ENCODE measurements around the gene INPPL1. TPM values are rescaled to one million over a fixed set of nuclear protein-coding genes. Genes with fewer than 3 reads are reported as not detected.
"Not testable (repeated sequence)": the region's sequence is repeated elsewhere in the genome, so short reads cannot be mapped to it uniquely, and the experiment has no call there.

INPPL1 gene
- total and polyA plus RNA-seq, 2 experiments from 2014 or later = 156 to 182 TPM

DNA sequence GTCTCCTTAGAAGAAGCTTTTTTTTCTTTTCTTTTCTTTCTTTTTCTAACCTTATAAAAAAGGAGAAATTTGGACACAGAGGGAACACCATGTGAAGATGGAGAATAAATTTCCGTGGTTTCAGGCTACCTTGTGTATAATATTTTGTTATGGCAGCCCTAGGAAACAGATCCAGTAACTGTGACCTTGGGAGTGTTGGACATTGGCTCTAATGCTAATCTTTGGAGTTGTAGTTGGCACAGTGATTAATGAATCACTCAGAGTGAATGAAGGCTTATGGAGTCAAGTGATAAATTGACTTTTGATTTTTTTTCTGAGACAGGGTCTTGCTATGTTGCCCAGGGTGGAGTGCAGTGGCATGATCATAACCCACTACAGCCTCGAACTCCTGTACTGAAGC, 34.9 kb downstream of the INPPL1 start:
- no peaks in the 10 kb centered on the region for H3K27me3 ChIP-seq
- no peaks in the 10 kb centered on the region for H3K4me1 ChIP-seq (ENCODE audit: low read depth)
- TF ChIP-seq, protein P1, sequence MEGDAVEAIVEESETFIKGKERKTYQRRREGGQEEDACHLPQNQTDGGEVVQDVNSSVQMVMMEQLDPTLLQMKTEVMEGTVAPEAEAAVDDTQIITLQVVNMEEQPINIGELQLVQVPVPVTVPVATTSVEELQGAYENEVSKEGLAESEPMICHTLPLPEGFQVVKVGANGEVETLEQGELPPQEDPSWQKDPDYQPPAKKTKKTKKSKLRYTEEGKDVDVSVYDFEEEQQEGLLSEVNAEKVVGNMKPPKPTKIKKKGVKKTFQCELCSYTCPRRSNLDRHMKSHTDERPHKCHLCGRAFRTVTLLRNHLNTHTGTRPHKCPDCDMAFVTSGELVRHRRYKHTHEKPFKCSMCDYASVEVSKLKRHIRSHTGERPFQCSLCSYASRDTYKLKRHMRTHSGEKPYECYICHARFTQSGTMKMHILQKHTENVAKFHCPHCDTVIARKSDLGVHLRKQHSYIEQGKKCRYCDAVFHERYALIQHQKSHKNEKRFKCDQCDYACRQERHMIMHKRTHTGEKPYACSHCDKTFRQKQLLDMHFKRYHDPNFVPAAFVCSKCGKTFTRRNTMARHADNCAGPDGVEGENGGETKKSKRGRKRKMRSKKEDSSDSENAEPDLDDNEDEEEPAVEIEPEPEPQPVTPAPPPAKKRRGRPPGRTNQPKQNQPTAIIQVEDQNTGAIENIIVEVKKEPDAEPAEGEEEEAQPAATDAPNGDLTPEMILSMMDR (IDR thresholded peaks at IDR 0.05; ENCODE audit: low read depth, low read length) = no peak
- no peak overlapping the region for H3K27ac ChIP-seq
- H3K9me3 ChIP-seq (ENCODE audit: low read depth) = no peaks in the 10 kb centered on the region
- DNase-seq (ENCODE audit: low read depth in 1 of 2, low spot score in 1 of 2) = no peak
- H3K4me3 ChIP-seq = no peak overlapping the region
- no peaks in the 10 kb centered on the region for H3K36me3 ChIP-seq

DNA sequence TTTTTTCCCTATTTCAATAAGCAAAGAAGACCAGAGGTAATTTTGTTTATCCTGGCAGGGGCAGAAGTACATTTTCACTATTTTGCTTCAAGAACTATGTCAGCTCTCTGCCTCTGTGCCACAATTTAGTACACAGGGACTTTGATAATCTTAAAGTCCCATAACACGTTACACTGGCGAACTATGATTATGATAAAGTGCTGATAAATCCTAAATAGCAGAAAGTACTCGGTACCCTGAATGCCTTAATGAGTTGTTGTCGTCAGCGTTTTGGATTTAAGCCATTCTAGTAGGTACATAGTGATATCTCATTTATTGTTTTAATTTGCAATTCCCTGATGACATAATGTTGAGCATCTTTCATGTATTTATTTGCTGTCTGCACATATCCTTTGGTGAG, 36.0 kb downstream of the INPPL1 start:
- Histone ChIP-seq H3K36me3 (no peaks in the 10 kb centered on the region), H3K27ac (no peak overlapping the region), H3K4me1 (ENCODE audit: low read depth) (no peaks in the 10 kb centered on the region), H3K9me3 (ENCODE audit: low read depth) (no peaks in the 10 kb centered on the region), H3K27me3 (no peaks in the 10 kb centered on the region), H3K4me3 (no peak overlapping the region)
- no peak for DNase-seq (ENCODE audit: low read depth in 1 of 2, low spot score in 1 of 2)
- TF ChIP-seq, protein P1 (IDR thresholded peaks at IDR 0.05; ENCODE audit: low read depth, low read length) = no peak

DNA sequence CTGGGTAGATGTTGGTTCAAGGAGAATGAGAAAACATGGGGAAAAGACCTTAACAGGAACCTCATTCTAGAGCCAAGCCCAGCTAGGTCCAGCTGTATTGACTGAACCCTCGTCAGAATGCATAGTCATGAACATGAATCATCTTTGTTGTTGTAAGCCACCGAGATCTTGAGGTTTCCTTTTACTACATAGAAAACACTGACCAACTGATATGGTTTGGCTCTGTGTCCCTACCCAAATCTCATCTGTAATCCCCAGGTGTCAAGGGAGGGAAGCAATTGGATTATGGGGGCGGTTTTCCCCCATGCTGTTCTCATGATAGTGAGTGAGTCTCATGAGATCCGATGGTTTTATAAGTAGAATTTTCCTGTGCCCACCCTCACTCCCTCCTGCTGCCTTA, 38.8 kb downstream of the INPPL1 start:
- peak in 1 of 2 donors; percentile 44 for DNase-seq (ENCODE audit: low read depth in 1 of 2, low spot score in 1 of 2)
- no peaks in the 10 kb centered on the region for H3K9me3 ChIP-seq (ENCODE audit: low read depth)
- TF ChIP-seq, protein P1 (IDR thresholded peaks at IDR 0.05; ENCODE audit: low read depth, low read length) = no peak

DNA sequence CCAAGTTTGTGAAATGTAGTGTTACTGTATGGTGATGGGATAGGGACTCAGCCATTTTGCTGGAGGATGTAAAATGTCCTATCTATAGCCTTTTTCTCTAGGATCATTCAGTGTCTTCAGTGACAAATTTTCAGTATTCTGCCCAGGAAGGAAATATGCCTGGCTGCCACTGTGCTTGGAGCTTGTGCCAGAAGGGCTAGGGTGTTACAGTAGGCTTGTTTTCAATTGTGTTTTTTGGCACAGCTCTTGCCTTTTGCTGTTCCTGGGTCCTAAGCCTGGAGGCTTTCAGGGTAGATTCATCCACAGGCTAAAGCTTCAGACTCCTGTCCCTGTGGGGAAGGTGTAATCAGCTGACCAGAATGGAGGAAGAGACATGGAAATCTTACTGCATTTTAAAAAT, 41.4 kb downstream of the INPPL1 start:
- no peak overlapping the region for H3K4me3 ChIP-seq
- no peak for DNase-seq (ENCODE audit: low read depth in 1 of 2, low spot score in 1 of 2)
- H3K9me3 ChIP-seq (ENCODE audit: low read depth) = no peaks in the 10 kb centered on the region
- no peak overlapping the region for H3K27ac ChIP-seq
- H3K27me3 ChIP-seq = peaks cover 10% of the 10 kb centered on the region
- no peaks in the 10 kb centered on the region for H3K4me1 ChIP-seq (ENCODE audit: low read depth)
- no peaks in the 10 kb centered on the region for H3K36me3 ChIP-seq
- TF ChIP-seq, protein P1 (IDR thresholded peaks at IDR 0.05; ENCODE audit: low read depth, low read length) = no peak

More for the DNA sequence above, 38.8 kb downstream of the INPPL1 start:
- Histone ChIP-seq H3K4me1 (ENCODE audit: low read depth) (no peaks in the 10 kb centered on the region), H3K27me3 (no peaks in the 10 kb centered on the region), H3K36me3 (no peaks in the 10 kb centered on the region), H3K27ac (no peak overlapping the region), H3K4me3 (no peak overlapping the region)

DNA sequence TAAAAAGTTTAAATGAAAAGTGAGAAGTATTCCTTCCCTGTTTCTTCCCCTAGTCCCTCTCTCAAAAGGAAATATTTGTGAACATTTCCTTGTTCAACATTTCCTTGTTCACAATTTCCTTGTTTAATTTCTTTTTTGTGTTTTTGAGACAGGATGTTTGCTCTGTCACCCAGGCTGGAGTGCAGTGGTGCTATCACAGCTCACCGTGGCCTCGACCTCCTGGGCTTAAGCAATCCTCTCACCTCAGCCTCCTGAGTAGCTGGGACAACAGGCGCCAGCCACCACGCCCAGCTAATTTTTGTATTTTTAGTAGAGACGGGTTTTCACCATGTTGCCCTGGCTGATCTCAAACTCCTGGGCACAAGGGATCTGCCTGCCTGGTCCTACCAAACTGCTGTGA, 42.4 kb downstream of the INPPL1 start:
- H3K4me1 ChIP-seq (ENCODE audit: low read depth); H3K9me3 ChIP-seq (ENCODE audit: low read depth); H3K4me3 ChIP-seq; DNase-seq (ENCODE audit: low read depth in 1 of 2, low spot score in 1 of 2); H3K27ac ChIP-seq; H3K36me3 ChIP-seq: not testable (repeated sequence)
- H3K27me3 ChIP-seq = peaks cover 11% of the 10 kb centered on the region

DNA sequence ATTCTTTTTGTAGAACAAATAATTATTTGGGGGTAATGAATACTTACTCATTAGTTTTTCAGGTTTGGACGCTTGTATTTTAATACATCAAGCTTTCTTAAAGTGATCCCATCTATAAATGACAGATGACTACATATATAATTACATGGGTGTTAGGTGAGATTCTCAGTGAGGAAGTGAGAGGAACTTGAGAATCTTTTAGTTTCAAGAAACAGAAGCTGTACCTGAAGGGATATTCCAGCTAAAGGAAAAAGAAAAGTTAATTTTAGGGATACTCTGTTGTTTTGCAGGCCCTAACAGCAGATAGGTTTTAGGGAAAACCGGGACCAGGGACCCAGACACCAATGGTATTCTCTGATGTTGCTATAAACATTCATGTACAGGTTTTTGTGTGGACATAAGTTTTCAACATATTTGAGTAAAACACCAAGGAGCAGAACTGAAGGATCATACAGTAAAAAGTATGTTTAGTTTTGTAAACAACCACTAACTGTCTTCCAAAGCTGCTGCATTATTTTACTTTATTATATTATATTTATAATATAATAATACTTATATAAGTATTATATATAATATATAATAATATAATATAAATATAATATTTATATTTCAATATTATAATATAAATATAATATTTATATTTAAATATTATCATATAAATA, 43.5 kb downstream of the INPPL1 start:
- no peaks in the 10 kb centered on the region for H3K4me1 ChIP-seq (ENCODE audit: low read depth)
- TF ChIP-seq, protein P1 (IDR thresholded peaks at IDR 0.05; ENCODE audit: low read depth, low read length) = no peak
- no peak for DNase-seq (ENCODE audit: low read depth in 1 of 2, low spot score in 1 of 2)

More for the DNA sequence above, 43.5 kb downstream of the INPPL1 start:
- Histone ChIP-seq H3K4me3 (no peak overlapping the region), H3K27ac (no peak overlapping the region), H3K9me3 (ENCODE audit: low read depth) (no peaks in the 10 kb centered on the region), H3K36me3 (no peaks in the 10 kb centered on the region), H3K27me3 (peaks cover 11% of the 10 kb centered on the region)
